HepG2 (cell line): ENCODE data around the gene CRTC2. TPM values are rescaled to one million over a fixed set of nuclear protein-coding genes. Genes with fewer than 3 reads are reported as not detected.

ENCODE experiments used
- HOXA9 ChIP-seq: sonication (generic); formaldehyde crosslinking; IDR thresholded peaks from 2 replicates; pipeline ENCODE4 v1.8.1; 2022; ENCODE audit warnings: missing genetic modification reagents, mild to moderate bottlenecking, moderate library complexity, borderline replicate concordance
- KAT8 ChIP-seq: IDR thresholded peaks from 2 replicates; pipeline ENCODE4 v1.6.1; 2016; ENCODE audit warnings: missing genetic modification reagents, missing compliant biosample characterization
- KDM1A ChIP-seq: IDR thresholded peaks from 2 replicates; pipeline ENCODE4 v1.6.1; 2016; ENCODE audit warnings: missing compliant biosample characterization
- NBN ChIP-seq: fragments of 450-650 bp; conservative IDR thresholded peaks from 2 replicates; pipeline ENCODE4 v1.6.1; 2017
- NFRKB ChIP-seq: fragments of 450-650 bp; IDR thresholded peaks from 2 replicates; pipeline ENCODE4 v1.6.1; 2017
- SKI ChIP-seq: fragments of 450-650 bp; IDR thresholded peaks from one replicate; pipeline ENCODE4 v1.6.1; 2018; ENCODE audit warnings: mild to moderate bottlenecking; ENCODE audit not compliant: partially characterized antibody
- SOX13 ChIP-seq, 3 experiments: fragments of 450-650 bp in 1 of 3; sonication (generic) in 1 of 3; formaldehyde crosslinking in 1 of 3; IDR thresholded peaks in 2 of 3; conservative IDR thresholded peaks in 1 of 3; 2 replicates each; pipeline versions ENCODE4 v1.5.0 to v1.6.1; 2016 to 2020; ENCODE audit warnings: antibody characterized with exemption in 1 of 3, mild to moderate bottlenecking in 1 of 3, missing compliant biosample characterization in 1 of 3, missing genetic modification reagents in 1 of 3, moderate library complexity in 1 of 3
- SRSF9 ChIP-seq: fragments of 200-400 bp; formaldehyde crosslinking; IDR thresholded peaks from 2 replicates; pipeline ENCODE4 v1.6.1; 2018; ENCODE audit warnings: borderline replicate concordance, mild to moderate bottlenecking, low read depth, low read length; ENCODE audit not compliant: insufficient read depth, poor library complexity, severe bottlenecking
- TEAD2 ChIP-seq: sonication (generic); formaldehyde crosslinking; IDR thresholded peaks from 2 replicates; pipeline ENCODE4 v1.9.0; 2021; ENCODE audit warnings: missing genetic modification reagents
- ZNF747 ChIP-seq: sonication (generic); formaldehyde crosslinking; IDR thresholded peaks from 2 replicates; pipeline ENCODE4 v1.8.1; 2023; ENCODE audit warnings: missing genetic modification reagents, mild to moderate bottlenecking, borderline replicate concordance
- ZNF772 ChIP-seq: sonication (generic); formaldehyde crosslinking; IDR thresholded peaks from 2 replicates; pipeline ENCODE4 v1.5.0; 2020; ENCODE audit warnings: mild to moderate bottlenecking, missing genetic modification reagents
- ZNF782 ChIP-seq: sonication (generic); formaldehyde crosslinking; IDR thresholded peaks from 2 replicates; pipeline ENCODE4 v1.4.0; 2020; ENCODE audit warnings: missing genetic modification reagents, mild to moderate bottlenecking, borderline replicate concordance
- ZSCAN12 ChIP-seq: sonication (generic); formaldehyde crosslinking; IDR thresholded peaks from 2 replicates; pipeline ENCODE4 v1.9.0; 2021; ENCODE audit warnings: mild to moderate bottlenecking, missing genetic modification reagents
- polyA plus RNA-seq, 8 experiments: library from polyadenylated mRNA; depleted of rRNA in 3 of 8; stranded (reverse) in 7 of 8; unstranded in 1 of 8; fragments of >200 nt; fragmentation: Illumina TruSeq in 4 of 8; extraction: Trizol in 4 of 8; gene quantifications; 2 replicates each; pipeline versions ENCODE4 v1.2.1 to v1.2.3, GENCODE V29; 2011 to 2016; ENCODE audit warnings: low read depth in 4 of 8, missing spikeins in 1 of 8, mixed read lengths in 1 of 8; ENCODE audit not compliant: insufficient read depth in 1 of 8
- total RNA-seq, 5 experiments: library from RNA; depleted of rRNA; stranded (reverse); fragments of >200 nt; fragmentation: Illumina TruSeq; extraction: Trizol; gene quantifications; 2 replicates each; pipeline ENCODE4 v1.2.3, GENCODE V29; 2016; ENCODE audit warnings: low read depth in 1 of 5
- TF ChIP-seq, protein P1 (sequence below): sonication (generic); formaldehyde crosslinking; IDR thresholded peaks from 2 replicates; pipeline ENCODE4 v1.4.0; 2020; ENCODE audit warnings: missing genetic modification reagents, mild to moderate bottlenecking, borderline replicate concordance
- TF ChIP-seq, protein P2 (sequence below): sonication (generic); formaldehyde crosslinking; IDR thresholded peaks from 2 replicates; pipeline ENCODE4 v1.4.0; 2020; ENCODE audit warnings: missing genetic modification reagents, borderline replicate concordance
- TF ChIP-seq, protein P3 (sequence below): IDR thresholded peaks from 2 replicates; pipeline ENCODE4 v1.6.1; 2018; ENCODE audit warnings: missing genetic modification reagents
- TF ChIP-seq, protein P4 (sequence below): IDR thresholded peaks from 2 replicates; pipeline ENCODE4 v1.6.1; 2016; ENCODE audit warnings: mild to moderate bottlenecking, missing biosample characterization, missing genetic modification reagents

The CRTC2 gene
- total and polyA plus RNA-seq, 2 of the 13 experiments (the other 11 are each of a cell fraction or from before 2014, with no cell fraction given) = 6.1 to 26.7 TPM

DNA sequence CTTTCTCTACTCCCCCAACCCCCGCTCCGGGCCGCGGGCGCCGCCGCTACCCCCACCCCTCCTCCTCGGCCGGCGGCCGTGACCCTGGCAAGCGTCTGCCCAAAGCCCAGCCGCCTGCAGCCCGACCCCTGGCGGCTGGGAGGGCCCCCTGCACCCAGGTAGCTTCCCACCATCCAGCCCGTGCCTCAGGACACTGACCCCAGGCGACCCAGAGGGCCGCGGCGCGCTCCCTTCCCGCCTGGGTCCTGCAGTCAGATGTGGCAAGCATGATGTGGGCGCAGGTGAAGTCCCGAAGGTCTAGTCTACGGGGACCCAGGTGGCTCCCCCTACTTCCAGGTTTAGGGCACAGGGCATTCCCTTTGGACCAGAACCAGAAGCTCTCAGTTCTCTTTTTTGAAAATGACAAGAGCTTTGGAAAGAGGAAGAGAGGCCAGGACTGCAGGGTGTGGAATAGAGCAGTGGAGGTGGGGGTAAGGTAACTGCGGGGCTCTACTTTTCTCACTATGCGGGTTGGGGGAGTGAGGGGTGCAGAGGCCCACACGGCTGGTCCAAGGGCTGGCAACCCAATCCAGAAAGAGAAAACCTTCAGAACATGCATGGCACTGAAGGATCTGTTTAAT, 11.7 kb downstream of the CRTC2 start, which contains the start of gene DENND4B (continued):
- TF ChIP-seq, protein P1, sequence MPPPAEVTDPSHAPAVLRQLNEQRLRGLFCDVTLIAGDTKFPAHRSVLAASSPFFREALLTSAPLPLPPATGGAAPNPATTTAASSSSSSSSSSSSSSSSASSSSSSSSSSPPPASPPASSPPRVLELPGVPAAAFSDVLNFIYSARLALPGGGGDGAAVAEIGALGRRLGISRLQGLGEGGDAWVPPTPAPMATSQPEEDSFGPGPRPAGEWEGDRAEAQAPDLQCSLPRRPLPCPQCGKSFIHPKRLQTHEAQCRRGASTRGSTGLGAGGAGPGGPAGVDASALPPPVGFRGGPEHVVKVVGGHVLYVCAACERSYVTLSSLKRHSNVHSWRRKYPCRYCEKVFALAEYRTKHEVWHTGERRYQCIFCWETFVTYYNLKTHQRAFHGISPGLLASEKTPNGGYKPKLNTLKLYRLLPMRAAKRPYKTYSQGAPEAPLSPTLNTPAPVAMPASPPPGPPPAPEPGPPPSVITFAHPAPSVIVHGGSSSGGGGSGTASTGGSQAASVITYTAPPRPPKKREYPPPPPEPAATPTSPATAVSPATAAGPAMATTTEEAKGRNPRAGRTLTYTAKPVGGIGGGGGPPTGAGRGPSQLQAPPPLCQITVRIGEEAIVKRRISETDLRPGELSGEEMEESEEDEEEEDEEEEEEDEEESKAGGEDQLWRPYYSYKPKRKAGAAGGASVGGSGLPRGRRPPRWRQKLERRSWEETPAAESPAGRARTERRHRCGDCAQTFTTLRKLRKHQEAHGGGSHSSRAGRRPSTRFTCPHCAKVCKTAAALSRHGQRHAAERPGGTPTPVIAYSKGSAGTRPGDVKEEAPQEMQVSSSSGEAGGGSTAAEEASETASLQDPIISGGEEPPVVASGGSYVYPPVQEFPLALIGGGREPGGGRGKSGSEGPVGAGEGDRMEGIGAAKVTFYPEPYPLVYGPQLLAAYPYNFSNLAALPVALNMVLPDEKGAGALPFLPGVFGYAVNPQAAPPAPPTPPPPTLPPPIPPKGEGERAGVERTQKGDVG (CRISPR knock-in tag) = peak; percentile 36; the same call in 1 of the 2 replicates
- TF ChIP-seq NFRKB = no peak
- TF ChIP-seq, protein P2, sequence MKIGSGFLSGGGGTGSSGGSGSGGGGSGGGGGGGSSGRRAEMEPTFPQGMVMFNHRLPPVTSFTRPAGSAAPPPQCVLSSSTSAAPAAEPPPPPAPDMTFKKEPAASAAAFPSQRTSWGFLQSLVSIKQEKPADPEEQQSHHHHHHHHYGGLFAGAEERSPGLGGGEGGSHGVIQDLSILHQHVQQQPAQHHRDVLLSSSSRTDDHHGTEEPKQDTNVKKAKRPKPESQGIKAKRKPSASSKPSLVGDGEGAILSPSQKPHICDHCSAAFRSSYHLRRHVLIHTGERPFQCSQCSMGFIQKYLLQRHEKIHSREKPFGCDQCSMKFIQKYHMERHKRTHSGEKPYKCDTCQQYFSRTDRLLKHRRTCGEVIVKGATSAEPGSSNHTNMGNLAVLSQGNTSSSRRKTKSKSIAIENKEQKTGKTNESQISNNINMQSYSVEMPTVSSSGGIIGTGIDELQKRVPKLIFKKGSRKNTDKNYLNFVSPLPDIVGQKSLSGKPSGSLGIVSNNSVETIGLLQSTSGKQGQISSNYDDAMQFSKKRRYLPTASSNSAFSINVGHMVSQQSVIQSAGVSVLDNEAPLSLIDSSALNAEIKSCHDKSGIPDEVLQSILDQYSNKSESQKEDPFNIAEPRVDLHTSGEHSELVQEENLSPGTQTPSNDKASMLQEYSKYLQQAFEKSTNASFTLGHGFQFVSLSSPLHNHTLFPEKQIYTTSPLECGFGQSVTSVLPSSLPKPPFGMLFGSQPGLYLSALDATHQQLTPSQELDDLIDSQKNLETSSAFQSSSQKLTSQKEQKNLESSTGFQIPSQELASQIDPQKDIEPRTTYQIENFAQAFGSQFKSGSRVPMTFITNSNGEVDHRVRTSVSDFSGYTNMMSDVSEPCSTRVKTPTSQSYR (CRISPR knock-in tag) = peak; percentile 78; the same call in 1 of the 2 replicates
- TF ChIP-seq SRSF9 = no peak
- TF ChIP-seq, protein P3, sequence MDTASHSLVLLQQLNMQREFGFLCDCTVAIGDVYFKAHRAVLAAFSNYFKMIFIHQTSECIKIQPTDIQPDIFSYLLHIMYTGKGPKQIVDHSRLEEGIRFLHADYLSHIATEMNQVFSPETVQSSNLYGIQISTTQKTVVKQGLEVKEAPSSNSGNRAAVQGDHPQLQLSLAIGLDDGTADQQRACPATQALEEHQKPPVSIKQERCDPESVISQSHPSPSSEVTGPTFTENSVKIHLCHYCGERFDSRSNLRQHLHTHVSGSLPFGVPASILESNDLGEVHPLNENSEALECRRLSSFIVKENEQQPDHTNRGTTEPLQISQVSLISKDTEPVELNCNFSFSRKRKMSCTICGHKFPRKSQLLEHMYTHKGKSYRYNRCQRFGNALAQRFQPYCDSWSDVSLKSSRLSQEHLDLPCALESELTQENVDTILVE (CRISPR knock-in tag) = 0 out of 2 replicates have a peak, but pooled peaks have one; percentile 45
- no peak for TF ChIP-seq KDM1A (CRISPR knock-in tag)
- no peak for TF ChIP-seq ZNF782
- TF ChIP-seq SOX13 (IDR thresholded peaks at IDR 0.05) = no peak
- peak in 1 of 2 experiments; percentile 22; a peak in 1 of 4 replicates for TF ChIP-seq SOX13 (CRISPR knock-in tag; conservative IDR thresholded peaks at IDR 0.05 in 1 of 2, IDR thresholded peaks at IDR 0.05 in 1 of 2)
- TF ChIP-seq NBN = no peak
- TF ChIP-seq HOXA9 = no peak
- TF ChIP-seq SKI = peak; percentile 83
- TF ChIP-seq TEAD2 (CRISPR knock-in tag) = no peak
- peak; percentile 68; the same call in 1 of the 2 replicates for TF ChIP-seq ZNF747
- TF ChIP-seq, protein P4, sequence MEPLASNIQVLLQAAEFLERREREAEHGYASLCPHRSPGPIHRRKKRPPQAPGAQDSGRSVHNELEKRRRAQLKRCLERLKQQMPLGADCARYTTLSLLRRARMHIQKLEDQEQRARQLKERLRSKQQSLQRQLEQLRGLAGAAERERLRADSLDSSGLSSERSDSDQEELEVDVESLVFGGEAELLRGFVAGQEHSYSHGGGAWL = peak; percentile 37; the same call in 1 of the 2 replicates
- TF ChIP-seq KAT8 (CRISPR knock-in tag) = peak; percentile 54; the same call in 1 of the 2 replicates
- TF ChIP-seq ZSCAN12 (CRISPR knock-in tag) = no peak
- peak; percentile 69; the same call in 1 of the 2 replicates for TF ChIP-seq ZNF772 (CRISPR knock-in tag)
